Thoracic aorta (tissue), 2 donors: Measurements from ENCODE around the gene NCKAP5L. TPM values are rescaled to one million over a fixed set of nuclear protein-coding genes. Genes with fewer than 3 reads are reported as not detected.

Source experiments
- ATAC-seq: fragments of 150-250 bp; one replicate; pipeline ENCODE4 v1.8.0; 2017; ENCODE audit warnings: low read depth; ENCODE audit not compliant: insufficient number of reproducible peaks, low FRiP score
- DNase-seq: peaks from one replicate; pipeline ENCODE4 v3.0.0-alpha.2; 2020; ENCODE audit warnings: low spot score
- H3K27ac ChIP-seq, 2 donors: fragments of 200-600 bp; sonication (generic); 1 replicate in 1 of 2; 2 replicates in 1 of 2; pipeline ENCODE4 v1.5.1; 2016; ENCODE audit warnings: mild to moderate bottlenecking in 2 of 2, moderate library complexity in 2 of 2
- H3K27me3 ChIP-seq: fragments of 200-600 bp; sonication (generic); replicated peaks from 2 replicates; pipeline ENCODE4 v1.6.0; 2016; ENCODE audit warnings: mild to moderate bottlenecking; ENCODE audit not compliant: insufficient read depth
- H3K36me3 ChIP-seq: fragments of 200-600 bp; sonication (generic); one replicate; pipeline ENCODE4 v1.5.1; 2016
- H3K4me1 ChIP-seq, 2 donors: fragments of 200-600 bp; sonication (generic); 1 replicate in 1 of 2; 2 replicates in 1 of 2; pipeline versions ENCODE4 v1.5.1 to v1.6.0; 2016; ENCODE audit warnings: low read depth in 2 of 2, mild to moderate bottlenecking in 1 of 2; ENCODE audit not compliant: control insufficient read depth in 1 of 2
- H3K4me3 ChIP-seq: fragments of 200-600 bp; sonication (generic); 2 replicates; pipeline ENCODE4 v1.5.1; 2016; ENCODE audit warnings: mild to moderate bottlenecking
- H3K9me3 ChIP-seq: fragments of 200-600 bp; sonication (generic); 2 replicates; pipeline ENCODE4 v1.5.1; 2016
- total RNA-seq, 2 donors: library from RNA; depleted of rRNA; stranded (reverse); fragments of >200 nt; gene quantifications; one replicate each; pipeline versions ENCODE4 v1.1.0 to v1.2.3, GENCODE V29; 2016
- TF ChIP-seq, protein P1 (sequence below): fragments of 200-600 bp; sonication (generic); IDR thresholded peaks from one replicate; pipeline ENCODE4 v1.5.1; 2019; ENCODE audit warnings: antibody characterized with exemption

The NCKAP5L gene
- total RNA-seq, 2 donors from 2014 or later: 34.9 to 38.0 TPM

GRCh38 chr12:49801141-49802063, 26.8 kb downstream of the NCKAP5L start:
- DNase-seq: no peak
- Histone ChIP-seq H3K4me1 (peaks cover 0 to 16% of the 10 kb centered on the region in 2 donors), H3K27ac (peak overlapping the region; percentile 33 to 47), H3K9me3 (no peaks in the 10 kb centered on the region), H3K36me3 (peaks cover 72% of the 10 kb centered on the region), H3K4me3 (no peak overlapping the region), H3K27me3 (no peaks in the 10 kb centered on the region)
- TF ChIP-seq, protein P1, sequence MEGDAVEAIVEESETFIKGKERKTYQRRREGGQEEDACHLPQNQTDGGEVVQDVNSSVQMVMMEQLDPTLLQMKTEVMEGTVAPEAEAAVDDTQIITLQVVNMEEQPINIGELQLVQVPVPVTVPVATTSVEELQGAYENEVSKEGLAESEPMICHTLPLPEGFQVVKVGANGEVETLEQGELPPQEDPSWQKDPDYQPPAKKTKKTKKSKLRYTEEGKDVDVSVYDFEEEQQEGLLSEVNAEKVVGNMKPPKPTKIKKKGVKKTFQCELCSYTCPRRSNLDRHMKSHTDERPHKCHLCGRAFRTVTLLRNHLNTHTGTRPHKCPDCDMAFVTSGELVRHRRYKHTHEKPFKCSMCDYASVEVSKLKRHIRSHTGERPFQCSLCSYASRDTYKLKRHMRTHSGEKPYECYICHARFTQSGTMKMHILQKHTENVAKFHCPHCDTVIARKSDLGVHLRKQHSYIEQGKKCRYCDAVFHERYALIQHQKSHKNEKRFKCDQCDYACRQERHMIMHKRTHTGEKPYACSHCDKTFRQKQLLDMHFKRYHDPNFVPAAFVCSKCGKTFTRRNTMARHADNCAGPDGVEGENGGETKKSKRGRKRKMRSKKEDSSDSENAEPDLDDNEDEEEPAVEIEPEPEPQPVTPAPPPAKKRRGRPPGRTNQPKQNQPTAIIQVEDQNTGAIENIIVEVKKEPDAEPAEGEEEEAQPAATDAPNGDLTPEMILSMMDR: no peak
- no peak for ATAC-seq

DNA sequence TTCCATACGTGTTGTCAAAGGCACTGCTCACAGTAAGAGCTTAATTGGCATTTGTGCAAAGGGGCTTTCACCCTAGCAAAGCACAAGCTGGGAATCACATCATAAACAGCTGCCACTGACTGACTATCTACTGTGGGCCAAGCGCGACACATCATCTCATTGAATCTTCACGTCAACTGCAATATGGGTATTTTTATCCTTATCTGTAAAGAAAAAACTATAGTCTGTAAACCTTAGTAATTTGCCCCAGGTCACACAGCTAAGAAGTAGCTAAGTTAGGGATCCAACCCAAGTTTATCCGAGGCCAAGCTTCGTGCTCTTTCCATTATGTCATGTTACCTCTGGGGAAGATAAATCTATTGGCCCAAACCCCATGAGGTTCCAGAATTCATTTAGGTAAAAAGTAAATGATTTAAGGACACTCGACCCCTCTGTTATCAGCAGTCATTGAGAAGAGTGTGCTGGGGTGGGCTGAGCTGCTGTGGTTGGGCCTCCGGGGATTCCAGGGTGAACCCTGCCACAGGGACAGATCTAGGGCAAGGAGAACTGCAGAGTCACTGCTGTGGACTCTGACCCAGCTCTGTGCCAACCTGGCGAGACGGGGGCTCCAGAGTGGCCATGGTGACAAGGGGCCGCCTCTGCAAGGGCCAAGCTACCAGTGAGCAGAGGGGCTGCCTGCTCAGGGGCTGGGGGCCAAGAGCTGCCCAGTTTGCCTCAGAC, 27.6 kb downstream of the NCKAP5L start:
- no peaks in the 10 kb centered on the region for H3K9me3 ChIP-seq
- no peaks in the 10 kb centered on the region for H3K27me3 ChIP-seq
- H3K4me3 ChIP-seq: no peak overlapping the region
- TF ChIP-seq, protein P1: no peak
- peaks cover 0 to 16% of the 10 kb centered on the region in 2 donors for H3K4me1 ChIP-seq
- peak overlapping the region; percentile 45 to 47 for H3K27ac ChIP-seq
- no peak for ATAC-seq
- no peak for DNase-seq
- H3K36me3 ChIP-seq: peaks cover 78% of the 10 kb centered on the region

DNA sequence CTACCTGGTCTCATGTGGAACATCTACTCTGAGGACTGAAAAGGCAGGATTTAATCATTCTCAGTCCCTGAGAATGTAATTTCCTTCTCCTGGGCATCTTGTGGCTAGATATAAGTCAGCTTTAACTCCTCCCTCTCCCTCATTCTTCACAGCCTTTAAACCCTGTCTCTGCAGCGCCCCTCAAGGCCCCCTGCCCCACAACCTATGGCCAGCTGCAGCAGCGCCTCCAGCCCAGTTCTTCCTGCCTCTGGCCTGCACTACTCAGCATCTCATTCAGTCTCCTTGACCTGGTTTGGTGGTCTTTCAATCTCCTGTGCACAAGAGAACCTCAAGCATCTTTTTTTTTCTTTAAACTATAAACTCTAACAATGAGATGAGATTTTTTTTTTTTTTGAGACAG, 29.3 kb downstream of the NCKAP5L start:
- no peak overlapping the region for H3K4me3 ChIP-seq
- no peaks in the 10 kb centered on the region for H3K9me3 ChIP-seq
- ATAC-seq (no peak), DNase-seq (no peak)
- TF ChIP-seq, protein P1: no peak
- H3K4me1 ChIP-seq: peaks cover 0 to 16% of the 10 kb centered on the region in 2 donors
- H3K27me3 ChIP-seq: no peaks in the 10 kb centered on the region
- H3K27ac ChIP-seq: no peak overlapping the region
- peaks cover 64% of the 10 kb centered on the region for H3K36me3 ChIP-seq

DNA sequence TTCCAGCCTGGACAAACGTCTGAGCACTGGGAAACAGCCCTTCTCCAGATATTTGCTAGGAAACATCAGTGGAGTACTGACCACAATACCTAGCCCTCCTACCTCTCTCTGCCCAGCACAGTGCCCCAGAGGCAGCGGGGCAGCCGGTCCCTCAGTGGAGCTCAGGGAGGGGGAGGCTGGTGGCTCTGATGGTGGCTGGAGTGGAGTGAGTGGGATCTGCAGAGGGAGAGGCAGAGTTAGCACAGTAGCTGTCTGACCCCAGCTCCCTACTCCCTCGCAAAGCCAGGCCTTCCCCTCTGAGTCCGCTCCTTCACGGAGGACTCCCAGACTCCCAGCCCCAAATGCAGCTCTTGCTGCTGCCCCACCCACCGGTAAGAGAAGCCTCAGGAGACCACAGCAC, 30.0 kb downstream of the NCKAP5L start:
- no peak overlapping the region for H3K27ac ChIP-seq
- no peak for ATAC-seq

GRCh38 chr12:49797449-49797776, 30.8 kb downstream of the NCKAP5L start:
- no peaks in the 10 kb centered on the region for H3K27me3 ChIP-seq
- no peak overlapping the region for H3K27ac ChIP-seq
- TF ChIP-seq, protein P1: no peak
- ATAC-seq (no peak), DNase-seq (no peak)
- peaks cover 48% of the 10 kb centered on the region for H3K36me3 ChIP-seq
- no peaks in the 10 kb centered on the region for H3K9me3 ChIP-seq
- H3K4me1 ChIP-seq: peaks cover 0 to 16% of the 10 kb centered on the region in 2 donors
- no peak overlapping the region for H3K4me3 ChIP-seq

More for the DNA sequence above, 30.0 kb downstream of the NCKAP5L start:
- TF ChIP-seq, protein P1: no peak
- peaks cover 57% of the 10 kb centered on the region for H3K36me3 ChIP-seq
- no peaks in the 10 kb centered on the region for H3K27me3 ChIP-seq
- DNase-seq: no peak
- H3K9me3 ChIP-seq: no peaks in the 10 kb centered on the region
- no peak overlapping the region for H3K4me3 ChIP-seq
- H3K4me1 ChIP-seq: peaks cover 0 to 16% of the 10 kb centered on the region in 2 donors
